ENCODE data around the gene CLEC4C. TPM values are rescaled to one million over a fixed set of nuclear protein-coding genes. Genes with fewer than 3 reads are reported as not detected.
"Not testable (repeated sequence)": the region's sequence is repeated elsewhere in the genome, so short reads cannot be mapped to it uniquely, and the experiment has no call there.

CLEC4C gene
- total RNA-seq, 1 donor from 2014 or later: not detected

GRCh38 chr12:7751394-7751793 lies 4.2 kb upstream of the CLEC4C start:
- no peak for TF ChIP-seq CTCF (IDR thresholded peaks at IDR 0.05; ENCODE audit: borderline replicate concordance)
- no peak overlapping the region for H3K4me3 ChIP-seq
- H3K9me3 ChIP-seq (replicated peaks): no peaks in the 10 kb centered on the region
- no peak overlapping the region for H3K27ac ChIP-seq (replicated peaks)
- intact Hi-C loops (cut with micrococcal nuclease): no loop called here
- no peak for DNase-seq
- no peaks in the 10 kb centered on the region for H3K36me3 ChIP-seq
- H3K27me3 ChIP-seq (ENCODE audit: low read depth): peaks cover 27% of the 10 kb centered on the region
- H3K4me1 ChIP-seq: no peaks in the 10 kb centered on the region

DNA sequence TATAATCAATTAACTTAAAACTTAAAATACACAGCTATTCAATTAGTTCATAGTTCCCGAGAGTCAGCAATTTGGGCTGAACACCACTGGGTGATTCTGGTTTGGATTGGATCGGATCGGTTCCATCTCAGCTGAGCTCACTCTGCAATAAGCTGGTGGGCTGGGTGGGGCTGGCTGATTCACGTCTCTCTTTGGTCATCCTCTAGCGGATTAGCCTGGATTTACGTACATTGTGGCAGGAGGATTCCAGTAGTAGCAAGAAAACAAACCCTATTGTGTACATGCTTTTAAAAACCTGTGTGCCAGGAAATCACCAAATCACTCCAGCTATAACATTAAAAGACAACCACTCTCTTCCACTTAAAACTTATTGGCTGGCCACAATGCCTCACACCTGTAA lies 3.2 kb upstream of the CLEC4C start:
- TF ChIP-seq CTCF (IDR thresholded peaks at IDR 0.05; ENCODE audit: borderline replicate concordance): no peak
- H3K9me3 ChIP-seq (replicated peaks): peaks cover 3% of the 10 kb centered on the region
- H3K4me3 ChIP-seq: no peak overlapping the region
- H3K27ac ChIP-seq (replicated peaks): no peak overlapping the region
- H3K36me3 ChIP-seq: no peaks in the 10 kb centered on the region
- H3K27me3 ChIP-seq (ENCODE audit: low read depth): peaks cover 17% of the 10 kb centered on the region
- DNase-seq: no peak
- intact Hi-C loops (cut with micrococcal nuclease): no loop called here
- H3K4me1 ChIP-seq: no peaks in the 10 kb centered on the region

DNA sequence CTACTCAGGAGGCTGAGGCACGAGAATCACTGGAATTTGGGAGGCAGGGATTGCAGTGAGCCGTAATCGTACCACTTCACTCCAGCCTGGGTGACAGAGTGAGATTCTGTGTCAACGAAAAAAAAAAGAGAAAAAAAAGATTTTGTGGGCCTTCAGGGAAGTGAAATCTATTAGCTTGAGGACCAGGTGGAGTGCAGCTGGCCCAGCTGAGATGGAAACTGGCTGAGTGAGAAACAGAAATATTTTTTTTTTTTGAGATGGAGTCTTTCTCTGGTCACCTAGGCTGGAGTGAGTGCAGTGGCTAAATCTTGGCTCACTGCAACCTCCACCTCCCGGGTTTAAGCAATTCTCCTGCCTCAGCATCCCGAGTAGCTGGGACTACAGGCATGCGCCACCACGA lies 2.3 kb upstream of the CLEC4C start:
- no peaks in the 10 kb centered on the region for H3K4me1 ChIP-seq
- no peak overlapping the region for H3K4me3 ChIP-seq
- peaks cover 14% of the 10 kb centered on the region for H3K27me3 ChIP-seq (ENCODE audit: low read depth)
- no peaks in the 10 kb centered on the region for H3K36me3 ChIP-seq
- no peak overlapping the region for H3K27ac ChIP-seq (replicated peaks)
- peaks cover 3% of the 10 kb centered on the region for H3K9me3 ChIP-seq (replicated peaks)
- TF ChIP-seq CTCF (IDR thresholded peaks at IDR 0.05; ENCODE audit: borderline replicate concordance): no peak
- no peak for DNase-seq
- intact Hi-C loops (cut with micrococcal nuclease): no loop called here

DNA sequence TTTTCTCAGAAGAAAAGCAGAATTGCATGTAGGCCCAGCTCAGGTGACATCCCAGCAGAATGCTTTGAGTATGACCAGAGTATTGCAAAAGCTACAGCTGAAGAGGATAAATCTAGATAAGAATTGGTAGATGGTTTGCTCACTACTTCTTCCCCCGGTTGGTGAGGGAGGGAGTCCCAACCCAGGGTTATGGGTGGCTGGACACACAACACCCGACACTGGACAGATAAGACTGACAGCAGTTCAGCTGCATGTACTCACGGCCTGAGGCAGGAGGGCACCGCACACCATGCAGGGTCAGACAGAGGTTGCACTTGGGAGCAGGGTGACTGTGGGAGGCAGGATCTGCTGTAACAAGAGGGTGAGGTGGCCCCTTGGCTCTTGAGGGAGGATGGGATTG lies 1.7 kb upstream of the CLEC4C start:
- no peak for TF ChIP-seq CTCF (IDR thresholded peaks at IDR 0.05; ENCODE audit: borderline replicate concordance)
- H3K4me1 ChIP-seq: no peaks in the 10 kb centered on the region
- intact Hi-C loops (cut with micrococcal nuclease): no loop called here
- no peak overlapping the region for H3K27ac ChIP-seq (replicated peaks)
- H3K9me3 ChIP-seq (replicated peaks): peaks cover 7% of the 10 kb centered on the region
- peaks cover 14% of the 10 kb centered on the region for H3K27me3 ChIP-seq (ENCODE audit: low read depth)
- no peak overlapping the region for H3K4me3 ChIP-seq
- no peaks in the 10 kb centered on the region for H3K36me3 ChIP-seq
- no peak for DNase-seq

- Histone ChIP-seq H3K4me3 (no peak overlapping the region), H3K4me1 (no peaks in the 10 kb centered on the region), H3K27me3 (ENCODE audit: low read depth) (peaks cover 9% of the 10 kb centered on the region), H3K27ac (replicated peaks) (no peak overlapping the region), H3K9me3 (replicated peaks) (no peaks in the 10 kb centered on the region), H3K36me3 (no peaks in the 10 kb centered on the region)
- DNase-seq: no peak
- TF ChIP-seq CTCF (IDR thresholded peaks at IDR 0.05; ENCODE audit: borderline replicate concordance): no peak
- intact Hi-C loops (cut with micrococcal nuclease): no loop called here
These were observed 14.2 kb downstream of the CLEC4C start for GRCh38 chr12:7732993-7733392.

DNA sequence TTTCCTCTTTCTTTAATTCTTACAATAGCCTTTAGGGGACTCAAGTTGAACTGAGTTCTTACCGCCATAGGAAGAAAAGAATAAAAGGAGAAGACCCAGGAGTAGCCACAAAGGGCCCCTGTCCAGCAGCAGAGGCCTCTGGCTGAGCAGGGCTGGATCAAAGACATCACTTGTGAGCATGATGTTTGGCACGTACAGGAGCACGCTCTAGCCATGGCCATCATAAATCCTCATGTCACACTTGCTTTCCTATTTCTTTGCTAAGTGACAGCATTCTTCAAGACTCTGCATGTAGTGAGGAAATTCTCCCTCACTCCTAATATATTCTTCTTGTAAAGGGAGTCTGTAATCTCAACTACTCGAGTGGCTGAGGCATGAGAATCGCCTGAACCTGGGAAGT lies 15.7 kb downstream of the CLEC4C start:
- Histone ChIP-seq H3K27me3 (ENCODE audit: low read depth) (peaks cover 14% of the 10 kb centered on the region), H3K4me1 (no peaks in the 10 kb centered on the region), H3K9me3 (replicated peaks) (no peaks in the 10 kb centered on the region), H3K27ac (replicated peaks) (no peak overlapping the region), H3K4me3 (no peak overlapping the region), H3K36me3 (no peaks in the 10 kb centered on the region)
- no peak for TF ChIP-seq CTCF (IDR thresholded peaks at IDR 0.05; ENCODE audit: borderline replicate concordance)
- DNase-seq: no peak
- intact Hi-C loops (cut with micrococcal nuclease): no loop called here

DNA sequence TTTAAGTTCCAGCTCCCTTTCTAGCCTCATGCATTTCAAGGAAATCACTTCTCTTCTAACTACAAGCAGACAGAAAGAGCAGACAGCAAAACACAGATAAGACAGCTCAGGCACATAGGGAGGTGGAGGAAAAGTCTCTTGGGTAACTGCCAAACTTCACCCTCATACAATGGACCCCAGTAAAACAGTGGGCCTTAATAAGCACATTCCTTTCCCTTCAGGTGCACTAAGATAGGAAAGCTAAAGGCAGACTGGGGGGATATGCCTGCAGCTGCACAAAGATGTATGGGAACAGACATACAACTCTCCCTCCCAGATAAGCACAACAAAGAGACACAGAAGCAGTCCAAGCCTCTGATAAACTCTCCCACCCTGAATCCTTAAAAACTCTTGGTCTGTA lies 16.2 kb downstream of the CLEC4C start:
- H3K36me3 ChIP-seq; H3K9me3 ChIP-seq (replicated peaks); H3K4me3 ChIP-seq; DNase-seq; H3K4me1 ChIP-seq; intact Hi-C loops (cut with micrococcal nuclease); H3K27ac ChIP-seq (replicated peaks): not testable (repeated sequence)
- H3K27me3 ChIP-seq (ENCODE audit: low read depth): peaks cover 18% of the 10 kb centered on the region

Data from left ventricle myocardium inferior (tissue), 1 donor.